Left lung (tissue), 10 donors: Measurements from ENCODE around the gene MYO18B. TPM values are rescaled to one million over a fixed set of nuclear protein-coding genes. Genes with fewer than 3 reads are reported as not detected.

Experiments
- ATAC-seq: fragments of 200-7000 bp; cut with Tn5 transposase; one replicate; pipeline ENCODE4 v1.9.1; 2020; ENCODE audit warnings: moderate library complexity
- DNase-seq, 4 donors: peaks; one replicate each; pipeline ENCODE4 v3.0.0-alpha.2; 2013 to 2020
- H3K27ac ChIP-seq, 2 donors: fragments of 200-600 bp; sonication (generic) in 1 of 2; one replicate each; pipeline versions ENCODE4 v1.5.0 to v1.8.0; 2020 to 2021
- H3K27me3 ChIP-seq, 2 donors: fragments of 200-600 bp; sonication (generic) in 1 of 2; one replicate each; pipeline versions ENCODE4 v1.5.0 to v1.8.0; 2020 to 2021
- H3K36me3 ChIP-seq, 2 donors: fragments of 200-600 bp; sonication (generic) in 1 of 2; one replicate each; pipeline versions ENCODE4 v1.5.0 to v1.8.0; 2020 to 2021
- H3K4me1 ChIP-seq, 2 donors: fragments of 200-600 bp; one replicate each; pipeline ENCODE4 v1.8.0; 2021
- H3K4me3 ChIP-seq, 2 donors: fragments of 200-600 bp; sonication (generic) in 1 of 2; one replicate each; pipeline versions ENCODE4 v1.5.0 to v1.8.0; 2020 to 2021; ENCODE audit warnings: mild to moderate bottlenecking in 1 of 2
- H3K9me3 ChIP-seq, 2 donors: fragments of 200-600 bp; sonication (generic) in 1 of 2; one replicate each; pipeline versions ENCODE4 v1.5.0 to v1.8.0; 2020 to 2021
- CTCF ChIP-seq, 2 donors: fragments of 200-600 bp; sonication (generic) in 1 of 2; IDR thresholded peaks; one replicate each; pipeline versions ENCODE4 v1.5.0 to v1.8.0; 2021; ENCODE audit warnings: antibody characterized with exemption in 2 of 2
- intact Hi-C, 2 donors: fragments of 100-400 bp; cut with DNase I; formaldehyde crosslinking; loops; one replicate each; pipeline versions ENCODE4 v1.11.2 to v1.14.2; 2022
- polyA plus RNA-seq, 6 donors: library from polyadenylated mRNA; unstranded; fragments of 120-200 nt; gene quantifications; one replicate each; pipeline ENCODE4 v1.2.1, GENCODE V29; 2013; ENCODE audit not compliant: insufficient read length in 6 of 6
- total RNA-seq, 2 donors: library from RNA; stranded (reverse); fragmentation: NEBNext Ultra II Directional; extraction: Animal tissue kit (Norgen Biotek cat#: 25700); gene quantifications; one replicate each; pipeline ENCODE4 v1.2.1, GENCODE V29; 2021
- donor health status: DM: no; HTN: yes; CAD: no.
- donor health status: DM: no; HTN: no; CAD: no.

Gene MYO18B
- total and polyA plus RNA-seq, 8 donors = 0.06 to 0.37 (median 0.15) TPM

GRCh38 chr22:25938151-25938550, 196.2 kb downstream of the MYO18B start:
- Histone ChIP-seq H3K4me3 (no peak overlapping the region), H3K27ac (no peak overlapping the region), H3K27me3 (peaks cover 0 to 70% of the 10 kb centered on the region in 2 donors), H3K36me3 (no peaks in the 10 kb centered on the region), H3K4me1 (no peaks in the 10 kb centered on the region), H3K9me3 (no peaks in the 10 kb centered on the region)
- DNase-seq = no peak
- no peak for ATAC-seq
- intact Hi-C loops = no loop called here
- TF ChIP-seq CTCF (IDR thresholded peaks at IDR 0.05) = no peak

- Histone ChIP-seq H3K4me3 (no peak overlapping the region), H3K36me3 (no peaks in the 10 kb centered on the region), H3K27me3 (peaks cover 0 to 58% of the 10 kb centered on the region in 2 donors), H3K27ac (no peak overlapping the region), H3K9me3 (no peaks in the 10 kb centered on the region), H3K4me1 (no peaks in the 10 kb centered on the region)
- no peak for TF ChIP-seq CTCF (IDR thresholded peaks at IDR 0.05)
- intact Hi-C loops = no loop called here
- DNase-seq (no peak), ATAC-seq (no peak)
These were observed 197.4 kb downstream of the MYO18B start for GRCh38 chr22:25939384-25939783.

GRCh38 chr22:25940479-25940878, 198.5 kb downstream of the MYO18B start:
- no peak for DNase-seq
- TF ChIP-seq CTCF (IDR thresholded peaks at IDR 0.05) = no peak
- no peaks in the 10 kb centered on the region for H3K36me3 ChIP-seq
- H3K27ac ChIP-seq = no peak overlapping the region
- no peak overlapping the region for H3K4me3 ChIP-seq
- H3K27me3 ChIP-seq = peaks cover 0 to 54% of the 10 kb centered on the region in 2 donors
- ATAC-seq = no peak
- intact Hi-C loops = no loop called here
- H3K9me3 ChIP-seq = no peaks in the 10 kb centered on the region
- no peaks in the 10 kb centered on the region for H3K4me1 ChIP-seq

DNA sequence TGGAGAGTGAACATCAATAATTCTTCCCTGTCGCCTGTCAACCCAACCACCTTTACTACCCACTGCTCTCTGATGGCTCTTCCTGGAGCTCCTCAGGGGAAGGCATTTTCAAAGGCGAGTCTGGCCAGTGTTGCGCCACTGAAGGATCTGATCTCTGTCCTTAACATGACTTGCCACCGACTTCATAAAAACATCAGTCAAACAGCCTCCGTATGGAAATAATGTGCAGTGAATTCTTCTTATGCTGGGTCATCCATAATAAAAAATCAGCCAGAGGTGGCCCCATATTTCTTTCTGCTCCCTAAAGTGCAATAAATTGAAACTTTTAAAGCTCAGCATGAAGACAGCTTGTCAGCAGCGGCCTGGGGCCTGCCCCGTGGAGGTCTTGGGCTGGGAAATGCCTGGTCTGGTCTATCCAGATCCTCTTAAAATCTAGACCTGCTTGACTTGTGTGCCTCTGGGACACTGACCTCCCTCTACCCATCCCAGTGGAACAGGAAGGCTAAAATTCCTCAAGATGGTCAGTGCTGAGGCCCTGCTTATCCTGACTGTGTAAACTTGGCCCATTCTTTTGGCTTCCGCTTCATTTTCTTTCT, 199.5 kb downstream of the MYO18B start:
- Histone ChIP-seq H3K27ac (no peak overlapping the region), H3K4me3 (no peak overlapping the region), H3K4me1 (no peaks in the 10 kb centered on the region), H3K27me3 (peaks cover 0 to 44% of the 10 kb centered on the region in 2 donors), H3K36me3 (no peaks in the 10 kb centered on the region), H3K9me3 (no peaks in the 10 kb centered on the region)
- intact Hi-C loops = no loop called here
- no peak for TF ChIP-seq CTCF (IDR thresholded peaks at IDR 0.05)
- DNase-seq = no peak
- ATAC-seq = no peak

DNA sequence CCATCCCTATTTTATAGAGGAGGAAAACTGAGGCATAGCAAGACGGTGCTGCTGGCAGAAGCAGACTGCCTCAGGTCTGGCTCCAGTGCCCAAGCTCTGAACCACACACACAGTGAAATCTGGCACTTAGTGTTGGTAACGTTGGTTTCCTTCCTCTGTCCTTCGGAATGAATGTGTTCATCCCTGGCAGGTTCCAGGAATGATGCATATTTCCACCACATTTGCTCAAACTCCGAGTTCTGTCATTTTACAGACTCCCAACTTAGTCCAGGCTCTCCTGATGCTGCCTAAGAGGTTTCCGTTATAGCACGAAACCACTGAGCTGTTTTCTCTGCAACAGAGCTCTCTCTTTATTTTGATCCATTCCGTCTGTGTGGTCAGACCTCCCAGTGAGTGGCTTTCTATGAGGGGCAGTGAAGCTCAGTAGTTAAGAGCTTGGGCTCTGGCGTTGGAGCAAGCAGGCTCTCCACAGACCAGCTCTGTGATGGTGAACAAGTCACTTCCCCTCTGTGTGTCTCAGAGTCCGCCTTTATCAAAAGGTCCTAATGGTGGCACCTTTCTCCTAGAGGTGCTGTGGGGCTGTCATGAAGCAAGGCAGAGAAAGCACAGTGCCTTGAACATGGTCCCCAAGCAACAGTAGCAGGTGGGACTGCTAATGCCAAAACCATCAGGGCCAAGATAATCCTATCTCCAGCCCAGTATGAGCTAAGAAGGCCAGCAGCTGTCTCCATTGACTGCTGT, 200.3 kb downstream of the MYO18B start:
- Histone ChIP-seq H3K4me1 (no peaks in the 10 kb centered on the region), H3K4me3 (no peak overlapping the region), H3K9me3 (no peaks in the 10 kb centered on the region), H3K27me3 (peaks cover 0 to 41% of the 10 kb centered on the region in 2 donors), H3K27ac (no peak overlapping the region), H3K36me3 (no peaks in the 10 kb centered on the region)
- intact Hi-C loops = no loop called here
- DNase-seq (no peak), ATAC-seq (no peak)
- TF ChIP-seq CTCF (IDR thresholded peaks at IDR 0.05) = no peak
